GM21528 (cell line): Measurements from ENCODE around the gene LRRC1.
A peak's percentile ranks its signal among the peaks of the same experiment; 100 is the strongest.
"Not testable (repeated sequence)": the region's sequence is repeated elsewhere in the genome, so short reads cannot be mapped to it uniquely, and the experiment has no call there.

Experiments
- ATAC-seq: cut with Tn5 transposase; IDR thresholded peaks from one replicate; pipeline ENCODE4 v1.9.1; 2021; ENCODE audit warnings: mild to moderate bottlenecking, moderate library complexity; ENCODE audit not compliant: unreplicated experiment, low FRiP score

The LRRC1 gene

DNA sequence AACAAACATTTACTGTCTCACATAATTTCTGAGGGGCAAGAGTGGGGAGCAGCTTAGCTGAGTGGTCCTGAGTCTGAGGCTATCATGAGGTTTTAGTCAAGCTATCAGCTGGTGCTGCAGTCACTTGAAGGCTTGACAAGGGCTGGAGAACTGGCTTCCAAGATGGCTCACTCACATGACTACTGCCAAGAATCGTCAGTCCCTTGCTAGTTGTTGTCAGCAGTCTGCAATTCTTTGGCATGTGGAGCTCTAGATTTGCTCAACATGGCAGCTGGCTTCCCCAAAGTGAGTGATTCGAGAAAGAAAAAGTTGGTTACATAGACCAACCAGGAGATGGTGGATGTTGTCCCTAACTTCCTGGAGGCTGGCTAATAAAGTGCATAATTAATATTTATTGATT lies 2.8 kb upstream of the LRRC1 start:
- ATAC-seq = no peak

DNA sequence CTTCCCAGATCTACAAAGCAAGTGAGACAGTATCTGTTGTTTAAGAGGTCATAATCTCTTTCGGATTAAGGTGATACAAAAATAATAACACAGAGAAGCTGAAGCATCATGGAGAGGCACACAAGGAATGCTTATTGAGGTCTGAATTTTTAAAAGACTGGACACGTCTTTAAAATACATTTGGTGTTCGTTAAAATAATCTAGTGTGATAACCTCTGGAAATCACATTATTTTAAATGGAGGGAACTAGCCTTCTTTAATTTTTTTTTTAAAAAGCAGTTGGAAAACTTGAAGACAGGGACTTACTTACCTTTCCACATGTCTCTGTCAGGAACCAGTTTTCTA lies 1.9 kb upstream of the LRRC1 start:
- ATAC-seq = no peak

DNA sequence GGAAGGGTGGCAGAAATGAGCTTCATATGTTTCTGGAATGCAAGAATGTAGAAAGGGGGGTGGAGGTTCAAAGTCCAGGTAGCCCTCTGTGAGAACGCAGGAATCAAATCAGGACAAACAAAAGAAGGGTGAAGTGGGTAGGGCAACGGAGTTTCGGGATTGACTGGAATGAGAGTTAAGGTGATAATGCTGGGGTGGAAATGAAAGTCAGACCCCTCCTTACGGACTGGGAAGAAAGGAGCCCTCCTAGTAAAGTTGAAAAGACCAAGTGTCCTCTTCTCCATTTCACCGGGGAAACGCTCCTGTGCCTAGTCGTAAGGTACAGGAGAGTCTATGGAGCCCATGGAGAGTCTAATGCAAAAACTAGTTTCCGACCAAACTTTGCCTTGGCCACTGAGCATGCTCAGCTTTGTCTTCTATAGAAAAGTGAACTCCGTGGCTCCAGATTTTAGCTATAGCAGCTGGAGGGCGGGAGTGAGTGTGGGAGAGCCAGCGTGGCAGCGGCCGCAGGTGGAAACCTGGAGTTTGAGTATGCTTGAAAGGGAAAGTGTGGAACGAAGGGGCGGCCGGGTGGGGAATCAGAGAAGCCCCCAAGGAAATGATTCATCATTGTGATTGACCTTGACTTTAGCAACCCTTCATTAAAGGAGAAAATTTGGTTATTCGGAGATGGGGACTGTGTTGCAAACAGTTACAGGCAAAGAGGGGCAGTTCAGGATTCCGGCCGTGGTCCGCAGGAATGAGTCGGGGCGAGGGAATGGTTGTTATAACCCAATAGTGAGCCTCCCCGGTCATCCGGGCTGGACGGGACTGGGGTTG lies 1.3 kb upstream of the LRRC1 start:
- ATAC-seq = no peak

DNA sequence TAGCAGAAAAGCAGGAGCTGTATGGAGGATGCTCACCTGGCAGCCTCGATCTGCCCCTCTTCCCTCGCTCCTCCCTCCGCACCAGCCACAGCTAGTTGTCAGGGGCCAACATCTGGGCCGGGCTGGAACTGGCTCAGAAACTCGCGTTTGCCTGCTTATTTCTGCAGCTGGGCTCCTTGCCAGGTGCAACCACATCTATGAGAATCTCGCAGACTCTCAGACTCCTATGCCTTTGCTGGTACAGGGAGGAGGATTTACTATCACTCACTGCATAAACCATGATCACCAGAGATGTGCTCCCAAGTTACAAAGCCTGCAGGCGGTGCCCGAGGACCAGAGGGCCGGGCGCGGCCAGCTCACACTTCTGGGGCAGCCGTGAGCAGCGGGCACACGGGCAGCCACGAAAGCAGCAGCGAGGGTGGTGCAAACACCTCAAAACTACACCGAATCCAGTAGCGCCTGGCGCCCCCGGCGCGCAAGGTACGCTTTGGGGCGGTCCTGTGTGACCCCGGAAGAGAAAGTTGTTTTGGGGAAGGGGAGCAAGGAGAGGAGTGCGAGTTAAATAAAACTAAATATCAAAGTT lies 577 bp upstream of the LRRC1 start:
- peak; percentile 62 for ATAC-seq

DNA sequence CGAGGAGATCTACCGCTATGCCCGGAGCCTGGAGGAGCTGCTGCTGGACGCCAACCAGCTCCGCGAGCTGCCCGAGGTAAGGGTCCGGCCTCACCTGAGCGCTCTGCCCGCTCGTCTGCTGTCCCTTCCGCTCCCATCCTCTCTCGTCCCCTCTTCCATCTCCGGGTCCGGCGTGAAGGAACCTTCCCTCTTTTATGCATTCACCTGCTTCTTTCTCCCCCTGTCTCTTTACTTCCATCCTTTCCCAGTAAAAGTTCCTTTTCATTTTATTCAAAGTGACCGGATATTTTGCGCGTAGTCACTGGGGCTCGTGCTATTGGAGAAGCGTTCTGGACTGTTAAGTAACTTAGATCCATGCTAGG lies 516 bp downstream of the LRRC1 start:
- ATAC-seq = peak; percentile 32

DNA sequence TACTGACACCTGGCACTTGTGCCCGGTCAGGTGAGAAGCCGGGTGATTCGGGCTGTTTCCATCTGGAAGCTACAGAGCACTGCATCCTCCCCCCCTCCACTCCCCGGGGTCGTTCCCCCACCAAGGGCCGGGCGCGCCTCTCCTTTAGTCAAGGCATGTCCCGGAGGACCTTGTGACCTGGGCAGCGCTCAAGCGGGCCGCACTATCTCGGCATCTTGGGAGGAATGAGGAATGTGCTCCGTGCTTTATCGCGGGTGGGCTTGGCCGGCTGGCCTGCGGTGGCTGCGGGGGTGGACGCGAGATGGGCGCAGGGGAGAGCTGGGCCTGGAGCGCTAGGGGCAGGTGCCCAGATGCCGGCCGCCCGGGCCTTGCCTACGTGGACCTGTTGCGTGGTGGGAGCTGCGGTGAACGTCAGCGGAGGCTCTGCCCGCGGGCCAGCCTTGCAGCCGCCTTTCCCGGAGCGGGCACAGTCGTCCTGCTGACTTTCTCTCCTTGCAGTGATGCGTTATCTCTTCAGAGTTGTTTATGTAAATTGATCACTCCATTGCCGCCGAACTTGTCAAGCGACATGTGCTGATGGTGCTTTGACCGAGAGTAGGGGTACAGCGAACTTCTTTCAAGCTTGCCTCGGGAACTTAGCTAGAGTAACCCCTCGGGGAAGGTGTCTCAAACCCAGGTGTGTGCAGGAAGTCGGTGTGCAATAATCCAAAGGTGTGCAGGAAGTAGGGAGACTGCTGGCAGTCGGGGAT lies 1.1 kb downstream of the LRRC1 start:
- ATAC-seq = no peak

DNA sequence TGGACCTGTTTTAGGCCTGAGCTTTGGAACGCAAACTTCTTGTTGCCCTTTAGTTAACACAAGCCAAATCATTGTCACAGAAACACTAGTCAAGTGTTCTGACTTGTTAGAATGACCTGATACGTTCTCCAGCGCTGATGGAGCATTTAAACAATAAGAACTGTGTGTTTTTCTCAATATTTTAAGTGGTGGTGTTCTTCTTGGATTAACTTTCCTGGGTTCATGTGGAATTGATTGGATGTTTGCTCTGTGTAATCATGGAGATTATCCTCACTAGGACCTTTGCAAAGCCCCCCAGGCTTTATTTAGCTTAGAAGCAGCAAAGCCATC lies 1.6 kb downstream of the LRRC1 start:
- ATAC-seq = no peak

DNA sequence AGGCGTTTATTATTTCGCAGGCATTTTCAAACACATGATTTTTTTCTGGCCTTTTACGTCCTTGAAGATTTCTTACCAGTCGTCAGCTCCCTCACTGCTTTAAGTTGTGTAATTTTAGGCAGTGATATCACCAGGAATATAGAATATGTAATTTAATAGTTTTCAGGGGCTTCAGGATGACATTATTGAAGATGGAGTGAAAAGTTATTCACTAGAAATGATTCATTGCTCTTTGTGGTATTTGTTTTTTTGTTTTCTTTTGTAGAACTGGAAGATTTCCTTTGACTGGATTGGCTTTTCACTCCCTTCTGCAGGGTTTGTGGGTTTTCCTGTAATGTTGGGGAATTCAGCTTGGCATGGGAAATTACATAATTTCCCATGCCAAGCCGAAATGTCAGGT lies 2.0 kb downstream of the LRRC1 start:
- ATAC-seq = no peak

DNA sequence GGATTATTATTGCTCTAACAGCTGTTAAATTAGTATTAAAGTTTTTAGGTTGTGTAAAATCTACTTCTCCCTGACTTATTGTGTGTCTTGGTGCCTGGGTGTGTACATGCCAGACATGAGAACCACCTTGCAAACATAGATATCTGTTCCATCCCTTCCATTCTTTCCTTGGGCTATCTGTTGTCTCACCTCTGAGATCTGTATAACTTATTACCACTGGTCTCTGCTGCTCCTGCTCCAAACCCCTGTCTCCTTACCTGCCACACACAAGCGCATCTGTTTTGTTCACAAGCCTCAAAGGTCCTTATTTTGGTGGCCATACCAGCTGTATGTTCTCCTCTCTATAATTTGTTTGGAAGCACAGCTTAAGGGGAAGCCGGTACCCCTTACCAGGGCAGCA lies 2.5 kb downstream of the LRRC1 start:
- no peak for ATAC-seq

DNA sequence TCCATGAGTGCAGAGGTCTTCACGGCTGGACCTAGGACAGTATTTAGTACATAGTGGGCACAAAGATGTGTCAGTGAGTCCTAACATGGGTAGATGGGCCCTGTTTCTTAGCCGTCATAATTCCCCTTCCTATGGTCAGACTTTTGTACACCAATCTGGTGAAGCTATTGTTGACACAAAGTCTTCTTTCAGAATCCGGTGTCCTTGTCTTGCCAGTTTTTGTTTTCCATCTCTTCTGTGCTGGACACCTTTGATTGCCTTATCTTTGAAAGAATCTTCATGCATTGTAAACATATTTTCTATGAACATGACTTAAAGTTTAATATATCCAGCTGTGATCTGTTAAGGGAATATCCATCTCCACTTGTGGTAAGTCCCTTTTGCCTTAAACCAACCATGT lies 4.5 kb downstream of the LRRC1 start:
- ATAC-seq = no peak

DNA sequence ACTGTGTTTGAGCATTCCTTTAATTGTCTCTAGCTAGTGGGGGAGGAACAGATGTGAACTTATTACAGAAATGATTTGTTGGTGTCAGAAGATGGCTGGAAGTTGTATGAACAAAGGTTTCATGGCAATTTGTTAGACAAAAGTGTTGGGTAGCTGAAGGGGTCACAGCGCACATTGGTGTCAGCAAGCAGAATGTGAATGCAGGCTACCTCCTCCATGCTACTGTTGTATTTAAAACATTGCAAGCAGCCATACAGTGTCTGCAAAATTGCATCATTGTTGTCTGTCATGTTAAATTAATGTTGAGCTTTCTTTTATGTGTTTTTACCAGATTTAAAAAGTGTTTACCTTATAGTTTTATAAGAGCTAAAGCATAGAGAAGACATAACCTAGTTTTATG lies 6.2 kb downstream of the LRRC1 start:
- no peak for ATAC-seq

DNA sequence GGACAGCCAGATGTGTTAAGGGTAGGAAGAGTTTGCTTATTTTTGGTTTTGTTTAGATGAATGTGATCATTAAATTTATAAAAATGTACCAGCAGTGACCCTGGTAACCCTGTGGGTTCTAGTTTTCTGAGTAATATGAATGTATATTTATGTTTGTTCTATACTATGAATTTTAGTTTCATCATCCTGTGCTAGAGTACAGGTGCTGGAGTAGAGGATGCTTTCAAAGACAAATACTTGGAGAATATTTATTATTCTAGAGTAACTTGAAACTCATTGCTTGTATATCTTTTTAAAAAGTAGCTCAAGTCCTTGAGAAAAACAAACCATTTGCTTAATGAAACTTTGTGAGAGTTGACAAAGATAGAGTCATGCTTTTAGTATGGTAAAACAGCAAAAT lies 7.8 kb downstream of the LRRC1 start:
- ATAC-seq = no peak

DNA sequence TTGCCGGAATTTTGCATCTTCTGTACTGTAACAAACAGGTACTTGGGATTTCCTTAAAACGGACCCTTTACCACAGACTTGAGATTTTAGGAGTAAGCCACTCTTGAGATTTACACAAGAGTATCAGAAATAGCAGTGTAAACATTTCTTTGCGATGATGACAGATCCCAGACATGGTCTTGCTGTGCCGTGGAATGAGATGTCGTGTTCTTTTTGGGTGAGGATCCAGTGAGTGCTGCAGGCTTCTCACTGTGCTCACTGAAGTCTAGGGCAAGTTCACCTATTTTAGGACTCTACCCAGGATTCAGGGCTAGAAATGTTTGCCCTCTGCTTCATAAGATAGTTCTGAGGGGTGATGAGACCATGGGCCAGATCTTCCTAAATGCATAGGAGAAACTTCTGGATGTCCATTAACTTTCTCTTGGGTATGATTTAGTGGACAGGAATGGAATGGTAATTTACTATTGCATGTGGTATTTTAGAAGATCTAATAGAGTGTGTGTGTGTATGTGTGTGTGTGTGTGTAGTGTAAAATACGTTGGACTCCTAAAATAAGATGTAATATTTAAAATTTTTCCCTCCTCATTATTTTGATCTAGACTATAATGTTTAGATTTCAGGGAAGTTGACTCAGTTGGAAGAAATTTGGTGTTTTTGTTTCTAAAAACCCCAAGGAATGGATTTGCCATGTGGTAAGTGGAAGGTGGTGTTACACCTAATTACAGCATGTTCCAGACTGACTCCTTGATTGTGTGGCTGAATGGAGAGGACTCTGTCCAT lies 8.5 kb downstream of the LRRC1 start:
- ATAC-seq = no peak

DNA sequence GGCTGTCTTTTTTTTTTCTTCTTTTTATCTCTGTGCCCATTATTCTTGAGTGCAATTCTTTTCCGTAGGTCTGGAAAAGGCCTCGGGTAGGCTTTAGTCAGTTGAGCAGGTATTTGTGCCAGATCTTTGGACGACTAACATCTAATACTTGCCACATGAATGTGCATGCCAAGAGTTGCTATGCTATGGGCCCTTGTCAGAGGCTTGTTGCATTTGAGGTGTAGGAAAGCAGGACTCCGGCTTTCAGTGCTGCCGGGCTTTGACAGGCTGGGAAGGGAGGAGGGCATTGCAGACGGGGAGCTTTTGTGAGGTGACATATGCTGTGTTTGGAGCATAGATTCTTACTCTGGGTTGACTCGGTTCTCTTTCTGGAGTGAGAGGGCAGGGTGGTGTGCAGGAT lies 10.2 kb downstream of the LRRC1 start:
- ATAC-seq = no peak

DNA sequence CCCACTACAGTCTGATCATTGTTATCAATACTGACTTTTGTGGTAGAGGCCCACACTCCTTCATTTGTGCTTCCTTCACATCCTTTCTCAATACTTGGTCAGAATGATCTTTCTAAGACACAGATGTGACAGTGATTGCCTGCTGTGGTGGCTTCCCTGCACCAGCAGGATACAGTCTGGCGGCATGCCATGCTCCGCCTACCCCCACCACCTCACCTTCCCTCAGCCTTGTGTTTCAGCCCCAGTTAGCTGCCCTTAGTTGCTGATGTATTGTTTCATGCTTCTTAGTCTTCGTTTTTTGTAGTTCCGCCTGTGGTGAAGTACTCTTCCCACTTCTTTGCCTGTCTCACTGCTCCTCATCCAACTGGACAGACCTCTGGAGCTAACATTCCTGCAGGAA lies 10.9 kb downstream of the LRRC1 start:
- no peak for ATAC-seq

DNA sequence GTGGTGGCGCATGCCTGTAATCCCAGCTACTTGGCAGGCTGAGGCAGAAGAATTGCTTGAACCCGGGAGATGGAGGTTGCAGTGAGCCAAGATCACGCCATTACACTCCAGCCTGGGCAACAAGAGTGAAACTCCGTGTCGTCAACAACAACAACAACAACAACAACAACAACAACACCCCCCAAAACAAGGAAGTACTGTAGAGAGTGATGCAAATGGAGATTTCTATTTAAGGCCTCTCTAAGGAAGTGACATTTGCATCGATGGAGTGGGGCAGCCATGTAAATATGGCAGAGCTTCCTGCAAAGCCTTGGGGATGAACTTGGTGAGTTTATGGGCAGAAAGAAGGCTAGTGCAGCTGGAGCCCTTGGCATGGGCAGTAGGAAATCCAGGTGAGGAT lies 12.8 kb downstream of the LRRC1 start:
- ATAC-seq = not testable (repeated sequence)

DNA sequence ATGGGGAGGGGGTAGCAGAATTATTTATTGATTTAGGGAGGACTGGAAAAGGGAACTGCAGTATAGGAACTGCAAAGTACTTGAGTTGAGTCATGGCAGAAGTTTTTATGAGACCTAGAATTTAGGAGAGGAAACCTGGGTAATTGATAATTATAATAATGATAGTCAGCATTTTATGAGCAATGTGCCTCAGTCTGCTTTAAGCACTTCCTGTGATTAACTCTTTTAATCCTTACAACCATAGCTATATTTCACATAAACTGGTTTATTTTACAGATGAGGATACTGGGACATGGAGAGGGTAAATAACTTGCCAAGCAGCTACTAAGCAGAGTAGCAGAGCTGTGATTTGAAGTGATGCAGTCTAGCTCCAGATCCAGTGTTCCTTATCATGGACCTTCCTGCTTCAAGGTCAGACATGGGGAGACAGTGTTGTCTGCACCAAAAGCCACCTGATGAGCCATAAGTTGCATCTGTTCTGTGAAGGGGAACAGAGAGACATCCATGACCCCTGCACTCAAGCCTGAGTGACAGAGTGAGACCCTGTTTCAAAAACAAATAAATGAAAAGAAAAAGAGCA lies 13.6 kb downstream of the LRRC1 start:
- no peak for ATAC-seq

DNA sequence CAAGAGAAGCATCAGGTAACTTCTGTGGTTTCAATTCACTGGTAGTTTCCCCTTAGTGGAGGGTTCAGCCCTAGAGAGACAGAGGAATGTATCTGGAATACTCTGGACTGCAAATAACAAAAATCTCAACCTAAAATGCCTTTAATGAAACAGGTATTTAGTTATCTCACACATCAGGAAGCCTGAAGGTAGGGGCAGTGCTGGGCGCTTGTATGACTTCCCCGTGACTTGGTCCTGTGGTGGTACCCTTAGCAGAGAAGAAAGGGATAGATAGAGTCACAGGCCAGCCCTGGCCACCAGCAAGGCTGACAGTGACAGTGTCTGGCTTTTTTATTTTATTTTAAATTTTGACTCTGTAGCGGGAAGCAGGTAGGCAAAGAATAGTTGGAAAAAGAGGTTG lies 14.9 kb downstream of the LRRC1 start:
- no peak for ATAC-seq

DNA sequence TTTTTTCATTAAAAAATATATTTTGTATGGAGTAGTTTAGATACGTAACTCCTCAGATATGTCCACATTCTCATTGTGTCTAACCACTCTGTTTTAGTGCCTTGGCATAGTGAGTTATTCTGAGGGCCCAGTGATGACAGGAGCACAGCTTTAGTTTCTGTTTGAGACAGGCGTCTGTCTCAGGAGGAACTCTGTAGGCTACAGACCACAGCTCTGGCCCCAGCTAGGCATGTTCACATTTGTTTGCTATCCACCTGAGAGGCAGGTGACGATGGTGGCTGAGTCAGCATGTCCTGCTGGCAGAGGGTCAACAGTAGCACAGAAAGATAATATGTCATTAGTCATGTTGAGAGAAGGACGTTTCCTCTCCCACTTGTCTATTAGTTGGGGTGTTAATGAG lies 16.3 kb downstream of the LRRC1 start:
- ATAC-seq = peak; percentile 80

DNA sequence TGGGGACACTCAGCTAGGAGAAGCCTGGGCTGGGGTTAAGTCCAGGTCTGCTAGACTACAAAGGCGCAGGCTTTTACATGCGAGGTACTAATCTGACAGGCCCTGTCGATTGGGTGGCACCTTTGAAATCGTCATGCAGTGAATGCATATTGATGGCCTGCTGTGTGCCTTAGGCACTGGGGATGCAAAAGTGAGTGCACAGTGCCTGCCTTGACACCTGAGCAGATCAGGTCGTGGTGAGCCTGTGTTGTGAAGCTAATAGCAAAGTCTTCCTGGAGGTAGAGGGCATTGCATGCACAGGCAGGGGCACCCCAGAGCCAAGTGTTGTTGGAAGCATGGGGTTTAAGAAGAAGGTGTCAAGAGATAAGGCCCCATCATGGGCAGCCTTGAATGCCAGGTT lies 16.9 kb downstream of the LRRC1 start:
- ATAC-seq = no peak

DNA sequence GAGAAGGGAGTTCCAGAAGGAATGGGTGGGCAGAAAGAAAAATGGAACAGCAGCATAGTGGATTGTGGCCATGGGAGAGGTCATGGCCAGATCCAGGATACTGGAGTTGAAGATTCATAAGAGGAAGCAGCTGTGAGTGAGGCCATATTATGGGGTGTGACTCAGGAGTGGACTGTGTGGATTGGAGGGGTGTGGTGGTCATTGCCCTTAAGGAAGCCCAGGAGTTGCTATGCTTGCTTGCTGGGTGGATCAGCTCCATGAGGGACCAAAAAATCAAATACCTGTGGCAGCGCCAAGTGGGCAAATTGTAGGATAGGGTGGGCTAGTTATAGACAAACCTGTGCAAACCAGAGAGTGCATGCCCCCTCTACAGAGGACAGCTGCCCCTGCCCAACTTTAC lies 18.3 kb downstream of the LRRC1 start:
- no peak for ATAC-seq
